Gastrocnemius medialis (tissue), 4 donors: ENCODE results near the gene TCERG1L.

Experiments used
- POLR2A ChIP-seq, 2 donors: fragments of 450-650 bp; IDR thresholded peaks; one replicate each; pipeline ENCODE4 v1.6.1; 2017; ENCODE audit warnings: antibody characterized with exemption in 2 of 2, mild to moderate bottlenecking in 2 of 2, moderate library complexity in 2 of 2
- TF ChIP-seq, protein P1 (sequence below), 5 experiments: fragments of 450-650 bp in 3 of 5; fragments of 200-600 bp in 2 of 5; sonication (generic) in 2 of 5; IDR thresholded peaks in 4 of 5; conservative IDR thresholded peaks in 1 of 5; 1 replicate in 4 of 5; 2 replicates in 1 of 5; pipeline ENCODE4 v1.5.1; 2016 to 2019; ENCODE audit warnings: antibody characterized with exemption in 5 of 5, mild to moderate bottlenecking in 3 of 5, moderate library complexity in 3 of 5

DNA sequence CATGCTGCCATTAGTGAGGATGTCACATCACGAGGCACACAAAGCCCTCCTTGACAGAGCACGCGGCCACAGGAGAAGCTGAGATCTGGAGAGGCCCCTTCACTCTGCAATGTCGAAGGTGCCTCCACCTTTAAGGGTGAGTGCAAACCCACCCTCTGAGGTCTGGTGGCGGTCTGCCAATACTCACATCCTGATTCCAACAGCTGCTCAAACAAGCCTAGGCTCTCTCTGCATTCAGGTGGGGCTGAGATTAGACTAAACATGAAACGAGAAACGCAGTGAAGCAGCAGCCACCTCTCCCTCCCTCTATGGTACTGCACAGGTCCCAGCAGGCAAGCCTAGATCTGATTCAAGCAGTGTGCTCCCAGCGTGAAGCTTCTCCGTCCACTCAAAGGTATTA is 151.8 kb downstream of the TCERG1L start:
- no peak for TF ChIP-seq POLR2A (IDR thresholded peaks at IDR 0.05)
- TF ChIP-seq, protein P1, sequence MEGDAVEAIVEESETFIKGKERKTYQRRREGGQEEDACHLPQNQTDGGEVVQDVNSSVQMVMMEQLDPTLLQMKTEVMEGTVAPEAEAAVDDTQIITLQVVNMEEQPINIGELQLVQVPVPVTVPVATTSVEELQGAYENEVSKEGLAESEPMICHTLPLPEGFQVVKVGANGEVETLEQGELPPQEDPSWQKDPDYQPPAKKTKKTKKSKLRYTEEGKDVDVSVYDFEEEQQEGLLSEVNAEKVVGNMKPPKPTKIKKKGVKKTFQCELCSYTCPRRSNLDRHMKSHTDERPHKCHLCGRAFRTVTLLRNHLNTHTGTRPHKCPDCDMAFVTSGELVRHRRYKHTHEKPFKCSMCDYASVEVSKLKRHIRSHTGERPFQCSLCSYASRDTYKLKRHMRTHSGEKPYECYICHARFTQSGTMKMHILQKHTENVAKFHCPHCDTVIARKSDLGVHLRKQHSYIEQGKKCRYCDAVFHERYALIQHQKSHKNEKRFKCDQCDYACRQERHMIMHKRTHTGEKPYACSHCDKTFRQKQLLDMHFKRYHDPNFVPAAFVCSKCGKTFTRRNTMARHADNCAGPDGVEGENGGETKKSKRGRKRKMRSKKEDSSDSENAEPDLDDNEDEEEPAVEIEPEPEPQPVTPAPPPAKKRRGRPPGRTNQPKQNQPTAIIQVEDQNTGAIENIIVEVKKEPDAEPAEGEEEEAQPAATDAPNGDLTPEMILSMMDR (IDR thresholded peaks at IDR 0.05 in 4 of 5, conservative IDR thresholded peaks at IDR 0.05 in 1 of 5): no peak
